HT1080 (cell line): ENCODE data around the gene PKD2L2. TPM values are rescaled to one million over a fixed set of nuclear protein-coding genes. Genes with fewer than 3 reads are reported as not detected.
"Not testable (repeated sequence)": the region's sequence is repeated elsewhere in the genome, so short reads cannot be mapped to it uniquely, and the experiment has no call there.

Experiments
- DNase-seq: peaks from one replicate; pipeline ENCODE4 v3.0.0-alpha.2; 2015; ENCODE audit warnings: low read depth
- total RNA-seq: library from RNA; depleted of rRNA; stranded (reverse); fragments of >200 nt; shearing (Covaris generic); gene quantifications from 2 replicates; pipeline ENCODE4 v1.2.3, GENCODE V29; 2014

The PKD2L2 gene
- total RNA-seq, 1 experiment from 2014 or later = not detected

- no peak for DNase-seq
Observed at GRCh38 chr5:137887831-137888230, 1.4 kb upstream of the PKD2L2 start.

DNA sequence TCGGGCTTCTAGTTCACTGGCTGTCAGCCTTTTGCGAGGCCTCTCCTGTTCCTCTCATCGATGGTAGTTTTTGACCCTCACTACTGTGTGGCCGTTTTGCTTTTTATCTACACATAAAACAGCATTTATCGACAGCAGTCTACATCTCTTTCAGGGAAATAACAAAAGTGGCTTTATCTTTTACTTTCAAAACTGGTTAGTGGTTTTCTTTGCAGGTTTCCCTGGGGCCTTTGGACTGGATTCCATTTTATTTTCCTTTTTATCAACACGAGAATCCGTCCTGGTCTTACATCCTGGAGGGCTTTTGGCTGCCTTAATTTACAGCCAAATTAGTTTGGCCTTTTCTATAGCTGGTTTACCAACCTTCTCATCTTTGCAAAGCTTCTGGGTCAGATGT is 793 bp upstream of the PKD2L2 start:
- peak; percentile 28 for DNase-seq

GRCh38 chr5:137890845-137891244 is 1.6 kb downstream of the PKD2L2 start:
- DNase-seq = no peak

- no peak for DNase-seq
Observed at GRCh38 chr5:137891849-137892248, 2.6 kb downstream of the PKD2L2 start.

- DNase-seq = no peak
Observed at GRCh38 chr5:137894586-137894985, 5.3 kb downstream of the PKD2L2 start.

- no peak for DNase-seq
Observed at GRCh38 chr5:137896560-137896959, 7.3 kb downstream of the PKD2L2 start.

DNA sequence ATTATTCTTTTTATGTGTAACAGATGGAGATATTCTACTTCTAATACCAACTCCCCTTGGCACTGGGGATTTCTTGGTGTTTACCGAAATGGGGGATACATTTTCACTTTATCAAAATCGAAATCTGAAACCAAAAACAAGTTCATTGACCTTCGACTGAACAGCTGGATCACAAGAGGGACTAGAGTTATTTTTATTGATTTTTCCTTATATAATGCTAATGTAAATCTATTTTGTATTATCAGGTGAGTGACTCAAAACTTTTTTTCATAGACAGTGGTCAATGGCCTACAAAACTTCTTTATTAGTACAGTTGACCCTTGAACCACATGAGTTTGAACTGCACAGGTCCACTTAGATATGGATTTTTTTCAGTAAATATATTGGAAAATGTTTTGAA is 10.2 kb downstream of the PKD2L2 start:
- DNase-seq = no peak

GRCh38 chr5:137901011-137901817 is 12.0 kb downstream of the PKD2L2 start:
- peak; percentile 20 for DNase-seq

DNA sequence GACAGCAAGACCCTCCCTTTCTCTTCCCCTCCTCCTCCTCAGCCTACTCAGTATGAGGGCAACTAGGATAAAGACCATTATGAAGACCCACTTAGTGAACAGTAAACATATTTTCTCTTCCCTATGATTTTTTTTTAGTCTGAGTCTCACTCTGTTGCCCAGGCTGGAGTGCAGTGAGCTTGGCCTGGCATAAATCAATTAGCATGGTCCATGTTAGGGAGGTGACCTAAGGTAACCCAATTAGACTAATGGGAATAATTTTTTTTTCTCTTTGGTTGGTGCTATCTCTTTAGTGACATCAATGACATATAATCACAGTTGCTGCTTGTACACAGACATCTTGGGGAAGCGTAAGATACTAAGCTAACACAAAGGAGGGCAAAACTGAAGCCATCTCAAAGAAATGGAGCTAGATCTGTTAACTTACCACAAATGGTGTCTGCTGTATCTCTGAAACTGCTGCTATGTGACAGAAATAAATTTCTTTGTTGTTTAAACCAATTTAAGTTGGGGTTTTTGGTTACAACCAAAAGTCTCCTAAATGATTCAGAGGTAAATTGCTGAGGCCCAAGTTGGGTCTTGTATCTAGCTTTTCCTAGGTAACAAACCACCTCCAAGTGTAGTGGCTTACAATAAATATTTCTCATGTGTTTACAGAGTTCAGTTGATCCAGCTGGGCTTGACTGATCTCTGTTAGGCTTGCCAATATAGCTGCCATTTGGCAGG is 13.3 kb downstream of the PKD2L2 start:
- DNase-seq = no peak

DNA sequence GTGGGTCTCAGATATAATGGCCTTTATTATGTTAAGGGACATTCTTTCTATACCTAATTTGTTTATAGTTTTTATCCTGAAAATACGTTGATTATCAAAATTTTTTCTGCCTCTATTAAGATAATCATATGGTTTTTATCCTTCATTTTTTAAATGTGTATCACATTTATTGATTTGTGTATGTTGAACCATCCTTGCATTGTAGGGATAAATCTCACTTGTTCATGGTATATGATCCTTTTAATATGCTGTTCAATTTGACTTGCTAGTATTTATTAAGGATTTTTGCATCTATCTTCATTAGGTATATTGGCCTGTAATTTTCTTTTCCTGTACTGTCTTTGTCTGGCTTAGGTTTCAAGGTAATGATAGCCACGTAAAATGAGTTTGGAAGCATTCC is 25.5 kb downstream of the PKD2L2 start:
- DNase-seq = no peak

DNA sequence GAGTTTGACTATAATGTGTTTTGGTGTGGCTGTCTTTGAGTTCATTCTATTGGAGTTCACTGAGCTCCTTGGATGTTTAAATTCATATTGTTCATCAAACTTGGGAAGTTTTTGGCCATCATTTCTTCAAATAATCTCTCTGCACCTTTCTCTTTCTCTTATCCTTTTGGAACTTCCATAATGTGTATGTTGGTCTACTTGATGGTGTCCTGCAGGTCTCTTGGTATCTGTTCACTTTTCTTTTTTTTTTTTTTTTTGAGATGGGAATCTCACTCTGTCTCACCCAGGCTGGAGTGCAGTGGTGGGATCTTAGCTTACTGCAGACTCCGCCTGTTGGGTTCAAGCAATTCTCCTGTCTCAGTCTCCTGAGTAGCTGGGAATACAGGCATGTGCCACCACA is 27.7 kb downstream of the PKD2L2 start:
- no peak for DNase-seq

DNA sequence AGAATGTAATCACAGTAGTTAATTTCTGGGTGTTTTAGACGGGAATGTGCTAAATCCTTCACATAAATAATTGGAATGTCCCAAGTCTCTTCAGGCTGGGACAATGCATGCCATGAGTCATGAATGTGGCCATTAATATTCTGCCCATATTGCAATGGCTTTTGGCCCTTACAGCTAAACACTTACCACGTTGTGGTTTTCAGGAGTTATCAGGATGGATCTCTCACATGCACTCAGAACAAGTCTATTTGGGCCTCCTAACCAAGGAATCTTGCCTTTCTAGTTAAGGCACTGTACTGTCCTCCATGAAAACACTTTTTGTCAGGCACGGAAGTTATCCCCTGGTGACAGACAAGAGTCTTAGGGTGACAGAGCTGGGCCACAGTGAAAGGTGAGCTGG is 32.7 kb downstream of the PKD2L2 start:
- peak; percentile 4 for DNase-seq

DNA sequence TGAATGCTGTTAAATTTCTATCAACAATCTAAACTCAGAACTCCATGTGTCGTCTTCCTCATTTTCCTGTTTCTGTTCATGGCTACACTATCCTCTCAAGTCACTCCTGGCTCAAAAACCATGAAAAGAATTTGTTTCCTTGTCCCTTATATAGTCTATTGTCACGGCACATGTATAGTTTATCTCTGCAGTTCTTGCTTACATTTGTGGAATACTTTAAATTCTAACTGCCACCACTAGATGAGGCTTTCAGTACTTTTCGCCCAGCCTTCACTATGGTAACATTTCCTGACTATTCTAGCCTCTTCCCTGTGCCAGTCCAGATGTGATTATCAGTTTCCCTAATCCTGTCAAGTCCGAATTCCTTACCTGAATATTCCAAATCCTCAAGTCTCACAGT is 34.6 kb downstream of the PKD2L2 start:
- DNase-seq = no peak

GRCh38 chr5:137932800-137933199 is 43.5 kb downstream of the PKD2L2 start:
- DNase-seq = no peak

DNA sequence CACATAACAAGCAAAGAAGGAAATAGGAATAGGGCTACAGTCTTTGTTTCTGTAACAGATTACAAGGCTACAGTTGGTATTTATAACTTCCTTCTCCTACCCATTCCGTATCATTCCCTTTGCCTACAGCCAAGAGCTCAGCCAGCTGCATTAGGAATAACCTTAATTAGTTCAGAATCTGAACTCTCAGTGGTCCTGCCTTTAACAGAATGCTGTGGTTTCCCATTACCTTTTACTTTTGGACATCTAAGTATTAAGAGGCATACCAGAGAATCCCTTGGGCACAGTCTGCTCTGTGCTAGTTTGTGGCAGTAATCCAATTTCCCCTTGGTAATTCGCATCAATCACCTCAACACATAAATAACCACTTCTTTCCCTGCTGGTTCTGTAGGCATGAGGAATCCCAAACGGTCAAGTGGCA is 44.2 kb downstream of the PKD2L2 start:
- DNase-seq = no peak

GRCh38 chr5:137935190-137935589 is 45.9 kb downstream of the PKD2L2 start:
- no peak for DNase-seq

GRCh38 chr5:137935694-137936093 is 46.4 kb downstream of the PKD2L2 start:
- DNase-seq = no peak

- DNase-seq = no peak
Observed at GRCh38 chr5:137937994-137938750, 48.9 kb downstream of the PKD2L2 start.

- no peak for DNase-seq
Observed at GRCh38 chr5:137938751-137939143, 49.5 kb downstream of the PKD2L2 start.

DNA sequence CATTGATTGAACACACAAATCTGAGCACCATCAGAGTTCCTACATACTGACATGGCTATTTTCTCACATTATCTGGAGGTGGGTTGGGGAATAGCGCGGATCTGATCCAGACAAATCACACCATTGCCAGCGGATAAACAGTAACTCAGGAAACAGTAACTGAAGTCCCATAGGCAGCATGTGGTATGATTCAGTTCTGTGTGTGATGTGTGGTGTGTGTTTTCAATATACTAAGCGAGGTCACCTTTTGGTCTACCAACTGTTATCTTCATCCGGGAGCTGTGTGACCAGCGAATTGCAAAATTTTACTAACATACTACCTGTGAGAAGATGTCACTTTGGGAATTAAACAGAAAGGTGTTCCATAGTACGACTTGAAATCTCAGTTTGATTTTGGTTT is 50.1 kb downstream of the PKD2L2 start:
- no peak for DNase-seq

GRCh38 chr5:137944280-137944679 is 55.0 kb downstream of the PKD2L2 start:
- DNase-seq = not testable (repeated sequence)

DNA sequence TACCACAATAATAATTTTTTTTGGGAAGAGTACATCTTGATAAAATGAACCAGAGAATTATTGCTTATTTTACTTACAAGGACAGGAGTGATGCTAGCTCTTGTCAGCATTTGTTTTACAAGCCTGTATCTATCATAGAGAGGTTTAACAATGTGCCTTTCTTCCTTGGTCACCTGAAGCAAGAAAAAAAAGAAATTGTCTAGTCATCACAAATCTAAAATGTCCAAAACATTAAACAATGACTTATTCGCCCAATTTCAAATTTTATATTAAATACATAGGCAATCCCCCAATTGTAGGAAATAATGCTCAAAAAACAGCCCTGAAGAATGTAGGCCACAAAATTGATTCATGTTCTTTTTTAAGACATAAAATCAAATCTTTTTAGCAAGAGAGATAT is 56.6 kb downstream of the PKD2L2 start:
- no peak for DNase-seq
